HFFc6 (cell line): ENCODE measurements around the gene BRD3OS. TPM values are rescaled to one million over a fixed set of nuclear protein-coding genes. Genes with fewer than 3 reads are reported as not detected.

Experiments
- DNase-seq: peaks from one replicate; pipeline ENCODE4 v3.0.0-alpha.2; 2018
- H3K27ac Mint-ChIP-seq: 2 replicates; pipeline ENCODE4 v1.8.0; 2020; ENCODE audit warnings: mild to moderate bottlenecking, mixed read lengths
- H3K27me3 Mint-ChIP-seq: 2 replicates; pipeline ENCODE4 v1.8.0; 2021; ENCODE audit warnings: mild to moderate bottlenecking, moderate library complexity, mixed read lengths; ENCODE audit not compliant: insufficient read depth
- H3K36me3 Mint-ChIP-seq: 2 replicates; pipeline ENCODE4 v1.8.0; 2021; ENCODE audit warnings: low read depth, mixed read lengths
- H3K4me1 Mint-ChIP-seq: 2 replicates; pipeline ENCODE4 v1.8.0; 2020; ENCODE audit warnings: low read depth, mixed read lengths
- H3K4me3 Mint-ChIP-seq: 2 replicates; pipeline ENCODE4 v1.8.0; 2020; ENCODE audit warnings: mild to moderate bottlenecking, moderate library complexity, mixed read lengths
- H3K9me3 Mint-ChIP-seq: 2 replicates; pipeline ENCODE4 v1.8.0; 2020; ENCODE audit warnings: mild to moderate bottlenecking, mixed read lengths
- total RNA-seq, 6 experiments: library from RNA; stranded (reverse); fragmentation: NEBNext Ultra II Directional; extraction: Animal tissue kit (Norgen Biotek cat#: 25700); gene quantifications; 2 replicates in 1 of 6; 3 replicates in 5 of 6; pipeline ENCODE4 v1.2.3, GENCODE V29; 2021
- TF ChIP-seq, protein P1 (sequence below): fragments of 200-600 bp; sonication (generic); IDR thresholded peaks from 2 replicates; pipeline ENCODE4 v1.5.0; 2021; ENCODE audit warnings: antibody characterized with exemption, mild to moderate bottlenecking

The BRD3OS gene
- total RNA-seq, 6 experiments from 2014 or later = 28.7 to 36.8 (median 31.1) TPM

GRCh38 chr9:134027561-134027960, 2.3 kb downstream of the BRD3OS start:
- Mint-ChIP-seq H3K36me3 (peaks cover 12% of the 10 kb centered on the region), H3K27me3 (no peaks in the 10 kb centered on the region), H3K4me1 (peaks cover 18% of the 10 kb centered on the region), H3K9me3 (no peaks in the 10 kb centered on the region), H3K27ac (no peak overlapping the region), H3K4me3 (no peak overlapping the region)
- DNase-seq = no peak
- TF ChIP-seq, protein P1, sequence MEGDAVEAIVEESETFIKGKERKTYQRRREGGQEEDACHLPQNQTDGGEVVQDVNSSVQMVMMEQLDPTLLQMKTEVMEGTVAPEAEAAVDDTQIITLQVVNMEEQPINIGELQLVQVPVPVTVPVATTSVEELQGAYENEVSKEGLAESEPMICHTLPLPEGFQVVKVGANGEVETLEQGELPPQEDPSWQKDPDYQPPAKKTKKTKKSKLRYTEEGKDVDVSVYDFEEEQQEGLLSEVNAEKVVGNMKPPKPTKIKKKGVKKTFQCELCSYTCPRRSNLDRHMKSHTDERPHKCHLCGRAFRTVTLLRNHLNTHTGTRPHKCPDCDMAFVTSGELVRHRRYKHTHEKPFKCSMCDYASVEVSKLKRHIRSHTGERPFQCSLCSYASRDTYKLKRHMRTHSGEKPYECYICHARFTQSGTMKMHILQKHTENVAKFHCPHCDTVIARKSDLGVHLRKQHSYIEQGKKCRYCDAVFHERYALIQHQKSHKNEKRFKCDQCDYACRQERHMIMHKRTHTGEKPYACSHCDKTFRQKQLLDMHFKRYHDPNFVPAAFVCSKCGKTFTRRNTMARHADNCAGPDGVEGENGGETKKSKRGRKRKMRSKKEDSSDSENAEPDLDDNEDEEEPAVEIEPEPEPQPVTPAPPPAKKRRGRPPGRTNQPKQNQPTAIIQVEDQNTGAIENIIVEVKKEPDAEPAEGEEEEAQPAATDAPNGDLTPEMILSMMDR = no peak

GRCh38 chr9:134028076-134028475, 2.8 kb downstream of the BRD3OS start:
- no peak for DNase-seq
- H3K36me3 Mint-ChIP-seq = peaks cover 13% of the 10 kb centered on the region
- peaks cover 18% of the 10 kb centered on the region for H3K4me1 Mint-ChIP-seq
- no peaks in the 10 kb centered on the region for H3K9me3 Mint-ChIP-seq
- no peak overlapping the region for H3K27ac Mint-ChIP-seq
- TF ChIP-seq, protein P1 = no peak
- H3K27me3 Mint-ChIP-seq = no peaks in the 10 kb centered on the region
- no peak overlapping the region for H3K4me3 Mint-ChIP-seq

DNA sequence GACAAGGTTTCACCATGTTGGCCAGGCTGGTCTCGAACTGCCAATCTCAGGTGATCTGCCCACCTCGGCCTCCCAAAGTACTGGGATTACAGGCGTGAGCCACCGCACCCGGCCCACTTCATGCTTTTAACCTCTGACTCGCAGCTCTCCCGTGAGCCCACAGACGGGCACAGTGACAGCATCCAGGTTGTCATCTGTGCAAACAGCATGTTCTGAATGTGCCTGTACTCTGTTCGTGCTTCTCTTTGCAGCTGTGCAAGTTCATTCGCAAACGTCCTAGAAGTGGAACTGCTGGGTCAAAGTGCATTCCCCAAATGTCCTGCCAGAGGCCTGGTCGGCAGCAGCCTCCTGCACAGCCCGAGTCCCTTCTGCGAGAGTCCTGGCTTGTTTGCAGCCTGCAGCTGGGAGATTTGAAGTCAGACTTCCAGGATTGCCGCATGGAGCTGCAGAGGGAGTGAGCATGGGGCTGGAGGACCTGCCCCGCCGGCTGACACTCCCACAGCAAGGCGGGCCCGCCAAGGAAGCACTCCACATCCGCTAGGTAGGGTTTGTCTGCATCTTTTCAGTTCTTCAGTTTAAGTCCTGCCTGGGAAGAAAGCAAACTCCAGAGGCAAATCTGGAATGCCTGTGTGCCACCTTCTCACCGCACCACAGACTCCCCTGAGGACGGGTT, 3.4 kb downstream of the BRD3OS start:
- DNase-seq = no peak
- H3K27me3 Mint-ChIP-seq = no peaks in the 10 kb centered on the region
- no peak overlapping the region for H3K27ac Mint-ChIP-seq
- TF ChIP-seq, protein P1 = no peak
- H3K36me3 Mint-ChIP-seq = peaks cover 19% of the 10 kb centered on the region
- no peaks in the 10 kb centered on the region for H3K9me3 Mint-ChIP-seq
- H3K4me3 Mint-ChIP-seq = no peak overlapping the region
- H3K4me1 Mint-ChIP-seq = peaks cover 18% of the 10 kb centered on the region

DNA sequence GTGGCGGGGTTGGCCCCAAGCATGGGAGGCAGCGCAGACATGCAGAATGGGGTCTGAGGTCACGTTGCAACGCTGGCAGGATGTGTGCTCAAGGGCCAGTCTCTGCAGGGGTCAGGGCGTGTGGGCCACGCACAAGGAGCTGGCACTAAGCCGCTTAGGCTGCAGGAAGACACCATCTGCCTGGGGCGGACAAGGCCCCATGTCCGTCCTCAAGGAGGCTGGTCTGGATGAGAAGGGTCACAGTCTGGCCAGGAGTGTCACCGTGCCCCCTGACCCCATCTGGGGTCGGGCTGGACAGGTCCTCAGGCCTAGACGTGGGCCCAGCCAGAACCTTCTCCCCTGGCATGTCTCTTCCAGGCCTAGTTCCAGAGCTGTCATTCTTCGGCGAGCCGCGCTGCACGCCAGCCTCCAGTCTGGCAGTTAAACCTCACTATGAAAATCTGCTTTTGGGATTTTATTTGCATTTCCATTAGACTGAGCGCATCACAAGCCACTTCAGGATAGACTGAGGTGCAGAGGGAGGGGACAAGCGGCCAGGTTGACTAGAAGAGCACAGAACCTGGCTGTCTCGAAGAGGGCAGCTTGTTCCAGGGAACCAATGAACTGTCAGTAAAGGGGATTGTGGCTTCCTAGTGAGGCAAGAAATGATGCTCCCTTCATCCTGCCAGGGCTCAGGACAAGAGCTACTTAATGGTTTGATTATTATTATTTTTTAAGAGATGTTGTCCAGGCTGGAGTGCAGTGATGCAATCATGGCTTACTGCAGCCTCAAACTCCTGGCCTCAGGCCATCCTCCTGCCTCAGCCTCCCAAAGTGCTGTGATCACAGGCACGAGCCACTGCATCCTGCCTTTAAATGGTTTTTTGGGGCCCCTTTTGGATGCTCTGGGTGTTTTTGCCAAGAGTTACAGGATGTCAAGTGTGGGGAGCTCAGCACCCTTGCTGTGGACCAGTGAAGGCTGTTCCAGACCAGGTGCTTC, 4.3 kb downstream of the BRD3OS start:
- peaks cover 22% of the 10 kb centered on the region for H3K36me3 Mint-ChIP-seq
- no peak overlapping the region for H3K4me3 Mint-ChIP-seq
- no peaks in the 10 kb centered on the region for H3K9me3 Mint-ChIP-seq
- TF ChIP-seq, protein P1 = no peak
- H3K27me3 Mint-ChIP-seq = no peaks in the 10 kb centered on the region
- peaks cover 13% of the 10 kb centered on the region for H3K4me1 Mint-ChIP-seq
- H3K27ac Mint-ChIP-seq = no peak overlapping the region
- no peak for DNase-seq

DNA sequence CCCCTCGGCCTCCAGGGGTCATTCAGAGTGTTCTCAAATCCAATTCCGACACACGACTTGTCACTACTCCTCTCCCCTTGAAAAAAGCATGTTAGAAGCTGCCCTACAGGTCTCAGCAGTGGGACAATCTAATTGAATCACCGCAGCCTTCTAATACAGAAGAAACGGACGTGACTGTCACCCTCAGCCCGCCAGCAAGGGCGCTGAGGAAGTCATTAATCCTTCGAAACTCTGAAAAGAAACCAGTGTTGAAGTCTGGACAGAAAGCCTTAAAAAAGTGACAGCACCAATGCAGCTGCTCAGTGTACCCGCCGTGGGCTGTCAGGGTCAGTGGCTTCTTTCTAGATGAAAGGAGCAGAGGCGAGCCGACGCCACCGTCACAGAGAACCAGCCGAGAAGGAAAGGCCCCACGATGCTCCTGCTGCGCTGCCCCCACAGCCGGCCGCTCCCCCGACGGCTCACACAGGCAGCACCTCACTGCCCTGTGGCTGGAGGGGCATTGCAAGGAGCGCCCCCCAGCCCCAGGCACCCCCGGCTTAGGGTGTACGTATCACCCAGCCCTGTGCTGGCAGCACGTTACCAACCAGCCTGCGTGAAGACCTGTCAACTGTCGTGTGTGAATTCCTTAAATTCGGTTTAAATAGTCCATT, 5.7 kb downstream of the BRD3OS start:
- TF ChIP-seq, protein P1 = no peak
- H3K9me3 Mint-ChIP-seq = no peaks in the 10 kb centered on the region
- H3K4me1 Mint-ChIP-seq = peaks cover 11% of the 10 kb centered on the region; the same call in 1 of the 2 replicates
- DNase-seq = no peak
- H3K4me3 Mint-ChIP-seq = no peak overlapping the region
- peaks cover 2% of the 10 kb centered on the region; the same call in 1 of the 2 replicates for H3K27me3 Mint-ChIP-seq
- no peak overlapping the region for H3K27ac Mint-ChIP-seq
- H3K36me3 Mint-ChIP-seq = peaks cover 22% of the 10 kb centered on the region
